Keratinocyte (primary cell): ENCODE data around the gene PRRC2B. TPM values are rescaled to one million over a fixed set of nuclear protein-coding genes. Genes with fewer than 3 reads are reported as not detected.

Experiments used
- DNase-seq: peaks from one replicate; pipeline ENCODE4 v3.0.0-alpha.2; 2011; ENCODE audit warnings: low read depth, missing footprints, low spot score
- FAIRE-seq: peaks from 2 replicates; lab custom pipeline; 2011; peaks lifted over from hg19 to GRCh38; lab: Jason Lieb, UNC
- H2AFZ ChIP-seq: 2 replicates; pipeline ENCODE4 v1.6.0; 2012; ENCODE audit warnings: low read length, control low read depth, inconsistent platforms; ENCODE audit not compliant: control insufficient read depth
- H3K27ac ChIP-seq: 2 replicates; pipeline ENCODE4 v1.5.1; 2011; ENCODE audit warnings: low read length; ENCODE audit not compliant: control insufficient read depth, insufficient read depth
- H3K27me3 ChIP-seq: 3 replicates; pipeline ENCODE4 v1.6.0; 2011; ENCODE audit warnings: low read length; ENCODE audit not compliant: control insufficient read depth, insufficient read depth; ENCODE audit errors: extremely low read depth
- H3K36me3 ChIP-seq, 2 experiments: 2 replicates in 1 of 2; 3 replicates in 1 of 2; pipeline ENCODE4 v1.5.1; 2011; ENCODE audit warnings: low read length in 2 of 2, mild to moderate bottlenecking in 1 of 2; ENCODE audit not compliant: control insufficient read depth in 2 of 2, insufficient read depth in 2 of 2; ENCODE audit errors: extremely low read depth in 1 of 2
- H3K4me1 ChIP-seq: 3 replicates; pipeline ENCODE4 v1.5.1; 2011; ENCODE audit warnings: low read length; ENCODE audit not compliant: control insufficient read depth, insufficient read depth; ENCODE audit errors: extremely low read depth
- H3K4me2 ChIP-seq: 3 replicates; pipeline ENCODE4 v1.6.0; 2011; ENCODE audit warnings: low read depth, low read length; ENCODE audit not compliant: control insufficient read depth, insufficient read depth; ENCODE audit errors: extremely low read depth
- H3K4me3 ChIP-seq, 3 experiments: fragments of 200-600 bp in 1 of 3; sonication (generic) in 1 of 3; 2 replicates in 2 of 3; 3 replicates in 1 of 3; pipeline ENCODE4 v1.5.1; 2011 to 2016; ENCODE audit warnings: low read length in 3 of 3, mild to moderate bottlenecking in 3 of 3, control low read depth in 2 of 3, inconsistent platforms in 1 of 3, low read depth in 1 of 3, mixed read lengths in 1 of 3, mixed run types in 1 of 3, moderate library complexity in 1 of 3; ENCODE audit not compliant: control insufficient read depth in 2 of 3, insufficient read depth in 2 of 3; ENCODE audit errors: extremely low read depth in 1 of 3
- H3K79me2 ChIP-seq: 2 replicates; pipeline ENCODE4 v1.6.0; 2012; ENCODE audit warnings: low read length; ENCODE audit not compliant: control insufficient read depth, insufficient read depth
- H3K9ac ChIP-seq: 3 replicates; pipeline ENCODE4 v1.6.0; 2011; ENCODE audit warnings: low read length; ENCODE audit not compliant: control insufficient read depth, insufficient read depth; ENCODE audit errors: extremely low read depth
- H3K9me1 ChIP-seq: 3 replicates; pipeline ENCODE4 v1.6.0; 2011; ENCODE audit warnings: low read length; ENCODE audit not compliant: control insufficient read depth, insufficient read depth; ENCODE audit errors: extremely low read depth
- H3K9me3 ChIP-seq: 2 replicates; pipeline ENCODE4 v1.5.1; 2012; ENCODE audit warnings: low read depth, low read length; ENCODE audit not compliant: control insufficient read depth
- H4K20me1 ChIP-seq: 3 replicates; pipeline ENCODE4 v1.6.0; 2011; ENCODE audit warnings: low read length; ENCODE audit not compliant: control insufficient read depth, insufficient read depth; ENCODE audit errors: extremely low read depth
- EZH2 ChIP-seq: IDR thresholded peaks from one replicate; pipeline ENCODE4 v1.6.1; 2012; ENCODE audit warnings: inconsistent platforms, mild to moderate bottlenecking, low read length, moderate library complexity
- dilution Hi-C: fragments of 300-500 bp; cut with MboI; formaldehyde crosslinking; loops from one replicate; pipeline ENCODE4 v1.7.0; 2020; ENCODE audit warnings: low sequenced_read_pairs; ENCODE audit not compliant: extremely low pct_ligation_motif_present
- polyA plus RNA-seq, 5 experiments: library from polyadenylated mRNA; depleted of rRNA in 3 of 5; stranded (reverse) in 3 of 5; stranded (forward) in 1 of 5; unstranded in 1 of 5; fragments of >200 nt; gene quantifications; 1 replicate in 1 of 5; 2 replicates in 3 of 5; 3 replicates in 1 of 5; pipeline versions ENCODE4 v1.2.1 to v1.2.3, GENCODE V29; 2011 to 2012; ENCODE audit warnings: missing spikeins in 2 of 5, low read depth in 1 of 5, low replicate concordance in 1 of 5
- TF ChIP-seq, protein P1 (sequence below), 3 experiments: IDR thresholded peaks in 1 of 3; conservative IDR thresholded peaks in 1 of 3; optimal IDR thresholded peaks in 1 of 3; 2 replicates in 2 of 3; 3 replicates in 1 of 3; pipeline versions ENCODE3 to v1.5.1; 2011; ENCODE audit warnings: low read length in 3 of 3, mild to moderate bottlenecking in 3 of 3, moderate library complexity in 2 of 3, control low read depth in 1 of 3, inconsistent platforms in 1 of 3; ENCODE audit not compliant: insufficient read depth in 2 of 3; ENCODE audit errors: extremely low read depth in 1 of 3

Gene PRRC2B
- polyA plus RNA-seq, 1 donor (not counting 4 experiments of a cell fraction or from before 2014, with no cell fraction given): 20.8 TPM

GRCh38 chr9:131409458-131409992, 15.6 kb downstream of the PRRC2B start:
- H3K27me3 ChIP-seq: no peaks in the 10 kb centered on the region
- H3K4me3 ChIP-seq: no peak overlapping the region
- H3K36me3 ChIP-seq: peaks cover 2 to 16% of the 10 kb centered on the region in 2 experiments
- peak overlapping the region; percentile 36 for H3K27ac ChIP-seq
- no peak overlapping the region for H3K9ac ChIP-seq
- FAIRE-seq (no peak), DNase-seq (no peak)
- H3K4me1 ChIP-seq: peaks cover 60% of the 10 kb centered on the region
- TF ChIP-seq, protein P1, sequence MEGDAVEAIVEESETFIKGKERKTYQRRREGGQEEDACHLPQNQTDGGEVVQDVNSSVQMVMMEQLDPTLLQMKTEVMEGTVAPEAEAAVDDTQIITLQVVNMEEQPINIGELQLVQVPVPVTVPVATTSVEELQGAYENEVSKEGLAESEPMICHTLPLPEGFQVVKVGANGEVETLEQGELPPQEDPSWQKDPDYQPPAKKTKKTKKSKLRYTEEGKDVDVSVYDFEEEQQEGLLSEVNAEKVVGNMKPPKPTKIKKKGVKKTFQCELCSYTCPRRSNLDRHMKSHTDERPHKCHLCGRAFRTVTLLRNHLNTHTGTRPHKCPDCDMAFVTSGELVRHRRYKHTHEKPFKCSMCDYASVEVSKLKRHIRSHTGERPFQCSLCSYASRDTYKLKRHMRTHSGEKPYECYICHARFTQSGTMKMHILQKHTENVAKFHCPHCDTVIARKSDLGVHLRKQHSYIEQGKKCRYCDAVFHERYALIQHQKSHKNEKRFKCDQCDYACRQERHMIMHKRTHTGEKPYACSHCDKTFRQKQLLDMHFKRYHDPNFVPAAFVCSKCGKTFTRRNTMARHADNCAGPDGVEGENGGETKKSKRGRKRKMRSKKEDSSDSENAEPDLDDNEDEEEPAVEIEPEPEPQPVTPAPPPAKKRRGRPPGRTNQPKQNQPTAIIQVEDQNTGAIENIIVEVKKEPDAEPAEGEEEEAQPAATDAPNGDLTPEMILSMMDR (optimal IDR thresholded peaks at IDR 0.05 in 1 of 3, IDR thresholded peaks at IDR 0.05 in 1 of 3, conservative IDR thresholded peaks at IDR 0.05 in 1 of 3; ENCODE audit: extremely low read depth in 1 of 3, insufficient read depth in 2 of 3, low read length in 3 of 3): no peak
- no peak for TF ChIP-seq EZH2
- H4K20me1 ChIP-seq: peaks cover 74% of the 10 kb centered on the region
- no peak overlapping the region for H2AFZ ChIP-seq
- no peak overlapping the region for H3K4me2 ChIP-seq
- H3K9me3 ChIP-seq: no peaks in the 10 kb centered on the region
- H3K79me2 ChIP-seq: peaks cover 98% of the 10 kb centered on the region
- H3K9me1 ChIP-seq: peaks cover 9% of the 10 kb centered on the region
- dilution Hi-C loops: no loop called here

DNA sequence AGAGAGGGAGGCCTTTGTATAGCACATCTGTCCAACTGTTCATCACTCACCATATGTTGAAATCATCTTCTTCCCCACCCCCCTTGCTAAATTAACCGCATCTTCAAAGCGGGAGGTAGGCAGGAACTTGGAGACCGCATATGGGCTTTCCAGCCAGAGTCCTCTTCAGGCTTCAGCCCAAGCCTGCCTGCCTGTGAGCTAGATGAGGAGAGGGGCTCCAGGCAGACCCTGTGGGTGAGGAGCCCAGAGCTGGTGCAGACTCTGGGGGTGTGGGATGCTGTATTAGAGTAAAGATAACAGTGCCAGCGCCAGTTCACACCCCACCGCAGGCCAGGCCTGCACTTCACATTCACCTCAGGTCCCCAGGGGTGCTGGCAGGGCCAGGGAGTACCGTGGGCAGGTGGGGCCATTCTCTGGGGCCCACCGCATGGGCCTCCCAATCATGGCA, 16.2 kb downstream of the PRRC2B start:
- FAIRE-seq (no peak), DNase-seq (no peak)
- Histone ChIP-seq H3K36me3 (peaks cover 3 to 13% of the 10 kb centered on the region in 2 experiments), H3K9ac (no peak overlapping the region), H4K20me1 (peaks cover 72% of the 10 kb centered on the region), H3K4me3 (no peak overlapping the region), H3K4me2 (no peak overlapping the region), H3K9me1 (peaks cover 11% of the 10 kb centered on the region), H3K27ac (peak overlapping the region; percentile 15), H2AFZ (no peak overlapping the region), H3K9me3 (no peaks in the 10 kb centered on the region), H3K27me3 (no peaks in the 10 kb centered on the region), H3K79me2 (peaks cover 98% of the 10 kb centered on the region), H3K4me1 (peaks cover 54% of the 10 kb centered on the region)
- dilution Hi-C loops: no loop called here
- TF ChIP-seq EZH2: no peak
- TF ChIP-seq, protein P1 (optimal IDR thresholded peaks at IDR 0.05 in 1 of 3, IDR thresholded peaks at IDR 0.05 in 1 of 3, conservative IDR thresholded peaks at IDR 0.05 in 1 of 3; ENCODE audit: extremely low read depth in 1 of 3, insufficient read depth in 2 of 3, low read length in 3 of 3): no peak
